HG03280 (cell line): ENCODE data around the gene DDX51.

Experiments
- ATAC-seq: cut with Tn5 transposase; IDR thresholded peaks from one replicate; pipeline ENCODE4 v1.9.1; 2021; ENCODE audit warnings: mild to moderate bottlenecking, moderate library complexity; ENCODE audit not compliant: unreplicated experiment

The DDX51 gene

DNA sequence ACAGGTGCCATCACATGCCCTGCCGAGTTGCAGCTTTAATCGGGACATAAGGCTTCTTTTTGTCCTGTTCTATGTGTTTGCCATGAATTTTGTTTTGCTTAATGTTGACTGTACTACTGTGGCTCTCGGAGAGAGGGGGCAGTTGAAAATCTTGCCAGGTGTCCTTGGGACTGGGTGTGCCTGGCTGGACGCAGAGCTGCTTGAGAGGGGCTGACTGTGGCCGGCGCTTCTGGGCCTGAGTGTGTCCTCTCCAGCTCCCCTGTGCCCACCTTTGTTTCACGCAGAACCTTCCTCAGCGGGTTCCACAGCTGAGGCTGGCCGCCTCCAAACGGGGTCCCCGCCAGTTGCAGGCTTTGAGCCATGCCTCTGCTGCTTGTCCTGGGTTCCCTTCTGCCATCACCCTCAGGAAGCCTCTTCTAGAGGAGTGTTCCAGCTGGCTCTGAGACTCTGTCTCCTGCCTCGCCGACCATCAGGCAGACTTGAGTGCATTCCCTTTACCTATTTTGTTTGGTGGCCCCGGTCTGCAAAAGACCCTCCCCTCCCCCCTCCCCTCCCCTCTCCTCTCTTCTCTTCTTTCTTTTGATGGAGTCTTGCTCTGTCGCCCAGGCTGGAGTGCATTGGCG is 49.7 kb downstream of the DDX51 start:
- no peak for ATAC-seq

- ATAC-seq = no peak
Measured at GRCh38 chr12:132089407-132089910, 54.7 kb downstream of the DDX51 start.
